Brain microvascular endothelial cell (primary cell): ENCODE data around the gene DIPK1B.

ENCODE experiments used
- DNase-seq: peaks from one replicate; pipeline ENCODE4 v3.0.0-alpha.2; 2020
- H3K27ac ChIP-seq: fragments of 250-450 bp; sonication (Bioruptor Pico); 2 replicates; pipeline ENCODE4 v1.5.1; 2020; ENCODE audit warnings: mild to moderate bottlenecking, moderate library complexity
- H3K27me3 ChIP-seq: fragments of 250-450 bp; sonication (Bioruptor Pico); replicated peaks from 2 replicates; pipeline ENCODE4 v1.5.1; 2020; ENCODE audit warnings: mild to moderate bottlenecking
- H3K36me3 ChIP-seq: fragments of 250-450 bp; sonication (Bioruptor Pico); replicated peaks from 2 replicates; pipeline ENCODE4 v1.5.1; 2020; ENCODE audit warnings: mild to moderate bottlenecking
- H3K4me3 ChIP-seq: 2 replicates; pipeline ENCODE4 v1.5.1; 2011; ENCODE audit warnings: low read depth, mild to moderate bottlenecking, control low read depth, low read length, moderate library complexity
- CTCF ChIP-seq: IDR thresholded peaks from 2 replicates; pipeline ENCODE4 v1.5.1; 2011; ENCODE audit warnings: low read depth, mild to moderate bottlenecking, moderate library complexity, low read length, control low read depth, inconsistent platforms; ENCODE audit errors: missing control alignments
- in situ Hi-C: cut with HindIII; loops from 2 replicates; pipeline ENCODE4 v1.10.0; 2017; ENCODE audit warnings: low sequenced_read_pairs, low pct_ligation_motif_present

The DIPK1B gene

GRCh38 chr9:136724772-136725171 is 12.4 kb downstream of the DIPK1B start:
- in situ Hi-C loops: no loop called here
- no peaks in the 10 kb centered on the region for H3K27me3 ChIP-seq
- H3K27ac ChIP-seq: no peak overlapping the region
- peaks cover 42% of the 10 kb centered on the region for H3K36me3 ChIP-seq
- H3K4me3 ChIP-seq: no peak overlapping the region
- no peak for TF ChIP-seq CTCF
- DNase-seq: no peak

- in situ Hi-C loops: no loop called here
- no peak overlapping the region for H3K27ac ChIP-seq
- H3K4me3 ChIP-seq: peak overlapping the region; percentile 93
- TF ChIP-seq CTCF: no peak
- H3K36me3 ChIP-seq: peaks cover 42% of the 10 kb centered on the region
- DNase-seq: no peak
- no peaks in the 10 kb centered on the region for H3K27me3 ChIP-seq
Observed at GRCh38 chr9:136725612-136726011, 13.2 kb downstream of the DIPK1B start.

GRCh38 chr9:136726118-136726517 is 13.7 kb downstream of the DIPK1B start:
- Histone ChIP-seq H3K27ac (no peak overlapping the region), H3K27me3 (no peaks in the 10 kb centered on the region), H3K4me3 (peak overlapping the region; percentile 93), H3K36me3 (peaks cover 42% of the 10 kb centered on the region)
- DNase-seq: no peak
- in situ Hi-C loops: no loop called here
- no peak for TF ChIP-seq CTCF

GRCh38 chr9:136726631-136727191 is 14.3 kb downstream of the DIPK1B start:
- Histone ChIP-seq H3K36me3 (peaks cover 42% of the 10 kb centered on the region), H3K27me3 (no peaks in the 10 kb centered on the region), H3K4me3 (peak overlapping the region; percentile 93), H3K27ac (no peak overlapping the region)
- TF ChIP-seq CTCF: peak; percentile 66
- peak; percentile 17 for DNase-seq
- in situ Hi-C loops: no loop called here

GRCh38 chr9:136728080-136728547 is 15.7 kb downstream of the DIPK1B start:
- TF ChIP-seq CTCF: peak; percentile 72
- in situ Hi-C loops: no loop called here

More at GRCh38 chr9:136728080-136728547, 15.7 kb downstream of the DIPK1B start:
- Histone ChIP-seq H3K27ac (peak overlapping the region; percentile 44), H3K27me3 (no peaks in the 10 kb centered on the region), H3K4me3 (peak overlapping the region; percentile 93), H3K36me3 (peaks cover 34% of the 10 kb centered on the region)
- DNase-seq: peak; percentile 74
